Fibroblast of the aortic adventitia (primary cell): ENCODE results near the gene NATD1. TPM values are rescaled to one million over a fixed set of nuclear protein-coding genes. Genes with fewer than 3 reads are reported as not detected.
A peak's percentile ranks its signal among the peaks of the same experiment; 100 is the strongest.

ENCODE experiments used
- DNase-seq: peaks from one replicate; pipeline ENCODE4 v3.0.0-alpha.2; 2010; ENCODE audit warnings: low read depth
- H3K4me3 ChIP-seq: 2 replicates; pipeline ENCODE4 v1.5.1; 2011; ENCODE audit warnings: low read depth, mild to moderate bottlenecking, control low read depth, low read length, moderate library complexity
- CTCF ChIP-seq: IDR thresholded peaks from 2 replicates; pipeline ENCODE4 v1.5.1; 2011; ENCODE audit warnings: mild to moderate bottlenecking, low read length, control low read depth, inconsistent platforms; ENCODE audit not compliant: insufficient read depth
- total RNA-seq: library from RNA; depleted of rRNA; stranded (reverse); fragments of >200 nt; gene quantifications from 2 replicates; pipeline ENCODE4 v1.2.3, GENCODE V29; 2012; ENCODE audit warnings: low replicate concordance

The NATD1 gene, protein sequence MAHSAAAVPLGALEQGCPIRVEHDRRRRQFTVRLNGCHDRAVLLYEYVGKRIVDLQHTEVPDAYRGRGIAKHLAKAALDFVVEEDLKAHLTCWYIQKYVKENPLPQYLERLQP
- 3.1 and 4.4 TPM in 2 replicates for total RNA-seq

DNA sequence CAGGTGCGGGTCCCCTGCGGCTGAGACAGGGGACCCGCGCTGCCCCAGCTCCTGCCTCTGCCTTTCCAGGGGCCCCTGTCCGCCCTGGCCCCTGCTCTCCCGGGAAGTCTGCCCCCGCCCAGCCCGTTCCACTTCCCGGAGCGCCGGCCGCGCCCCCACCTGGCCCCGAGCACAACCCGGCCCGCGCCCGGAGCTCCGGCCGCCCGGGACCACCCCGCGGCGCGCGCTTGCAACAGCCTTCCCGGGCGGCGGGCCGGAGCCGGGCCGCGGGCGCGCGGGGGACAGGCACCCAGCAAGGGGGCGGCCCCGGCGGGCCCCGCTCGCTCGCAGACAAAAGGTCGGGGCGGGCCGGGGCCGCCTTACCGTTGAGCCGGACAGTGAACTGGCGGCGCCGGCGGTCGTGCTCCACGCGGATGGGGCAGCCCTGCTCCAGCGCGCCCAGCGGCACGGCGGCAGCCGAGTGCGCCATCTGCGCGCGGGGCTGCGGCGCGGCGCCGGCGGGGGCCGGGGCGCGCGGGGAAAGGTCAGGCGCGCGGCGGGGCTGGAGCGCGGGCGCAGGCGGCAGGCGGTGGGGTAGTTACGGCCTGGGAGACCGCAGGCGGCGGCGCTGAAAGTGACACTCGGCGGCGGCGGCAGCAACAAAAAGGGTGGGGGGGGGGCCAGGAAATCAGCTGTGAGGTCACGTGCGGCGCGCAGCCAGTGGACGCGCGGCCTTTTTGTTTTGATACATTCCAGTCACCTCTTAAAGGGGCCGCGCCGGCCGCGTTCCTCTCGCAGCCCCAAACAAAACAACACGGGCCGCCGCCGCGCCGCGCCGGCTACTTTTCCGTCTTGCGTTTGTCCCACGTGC is at the start of gene NATD1:
Gene NATD1 (minus strand): TSS at position 615 of the 850 bp plus-strand sequence. CDS start 146 bp downstream, at position 469.
- DNase-seq: peak; percentile 78
- no peak for TF ChIP-seq CTCF

GRCh38 chr17:21301593-21302550 is 48.7 kb upstream of the NATD1 start:
- no peak overlapping the region for H3K4me3 ChIP-seq
- no peak for TF ChIP-seq CTCF
- no peak for DNase-seq

More for the DNA sequence above, at the start of gene NATD1:
- H3K4me3 ChIP-seq: peak within 1 kb of the TSS; percentile 74

DNA sequence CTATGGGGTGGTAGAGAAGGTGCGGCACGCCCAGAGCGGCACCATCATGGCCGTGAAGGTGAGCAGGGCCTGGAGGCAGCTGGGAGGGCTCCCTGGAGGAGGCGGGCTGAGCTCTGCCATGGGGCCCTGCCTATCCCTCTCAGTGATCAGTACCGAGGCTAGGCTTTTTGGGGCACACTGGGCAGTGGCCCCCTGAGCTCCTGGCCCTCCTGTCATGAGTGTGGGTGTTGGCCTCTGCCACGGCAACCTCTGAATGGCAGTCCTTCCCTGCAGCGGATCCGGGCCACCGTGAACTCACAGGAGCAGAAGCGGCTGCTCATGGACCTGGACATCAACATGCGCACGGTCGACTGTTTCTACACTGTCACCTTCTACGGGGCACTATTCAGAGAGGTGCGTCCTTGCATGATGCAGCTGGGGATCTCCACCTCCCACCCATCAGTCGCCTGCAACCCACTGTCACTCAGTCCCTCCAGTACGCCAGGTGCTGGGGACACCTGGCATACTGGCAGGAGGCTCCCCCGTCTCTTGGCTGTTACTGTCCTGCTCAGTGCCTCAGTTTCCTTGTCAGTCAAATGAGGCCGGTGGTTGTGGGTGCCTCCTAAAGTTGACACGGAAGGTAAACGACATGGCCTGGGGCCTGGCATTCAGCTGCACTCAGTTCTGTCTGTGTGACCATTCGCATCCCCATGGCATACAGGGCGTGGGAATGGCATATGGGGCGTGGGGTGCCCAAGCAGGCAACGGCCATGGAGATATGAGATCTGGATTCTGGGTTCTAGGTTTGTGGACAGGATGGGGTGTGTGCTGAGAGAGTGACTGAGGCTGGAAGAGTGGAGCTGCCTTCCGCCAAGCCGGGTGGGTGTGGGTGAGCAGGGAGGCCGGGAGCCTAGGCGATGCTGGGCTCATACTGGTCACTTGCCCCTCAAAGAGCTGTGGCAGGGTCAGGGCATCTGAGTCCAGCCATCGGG is 47.7 kb upstream of the NATD1 start:
- no peak for TF ChIP-seq CTCF
- no peak for DNase-seq
- no peak overlapping the region for H3K4me3 ChIP-seq

- DNase-seq: no peak
- H3K4me3 ChIP-seq: no peak overlapping the region
- TF ChIP-seq CTCF: no peak
Observed at GRCh38 chr17:21299981-21300600, 46.9 kb upstream of the NATD1 start.

- no peak overlapping the region for H3K4me3 ChIP-seq
- DNase-seq: no peak
- TF ChIP-seq CTCF: no peak
Observed at GRCh38 chr17:21298983-21299519, 45.8 kb upstream of the NATD1 start.
